Smooth muscle cell (in vitro differentiated cells): Measurements from ENCODE around the gene GNMT. TPM values are rescaled to one million over a fixed set of nuclear protein-coding genes. Genes with fewer than 3 reads are reported as not detected.

ENCODE experiments used
- DNase-seq: peaks from one replicate; lab custom pipeline; 2025; ENCODE audit not compliant: unreplicated experiment; lab: John Stamatoyannopoulos, UW
- H2AFZ ChIP-seq: fragments of 200-600 bp; sonication (generic); 2 replicates; pipeline ENCODE4 v1.6.0; 2016; ENCODE audit warnings: antibody characterized with exemption, low read depth, mild to moderate bottlenecking
- H3F3A ChIP-seq: fragments of 200-600 bp; sonication (generic); 2 replicates; pipeline ENCODE4 v1.6.0; 2017; ENCODE audit warnings: antibody characterized with exemption, low read depth
- H3K27ac ChIP-seq: fragments of 200-600 bp; sonication (generic); 2 replicates; pipeline ENCODE4 v1.5.1; 2016; ENCODE audit warnings: low read depth, mild to moderate bottlenecking
- H3K27me3 ChIP-seq: fragments of 200-600 bp; sonication (generic); 2 replicates; pipeline ENCODE4 v1.6.1; 2016; ENCODE audit warnings: low read depth, mild to moderate bottlenecking
- H3K36me3 ChIP-seq: fragments of 200-600 bp; sonication (generic); 2 replicates; pipeline ENCODE4 v1.5.1; 2016; ENCODE audit warnings: low read depth
- H3K4me1 ChIP-seq: fragments of 200-600 bp; sonication (generic); 2 replicates; pipeline ENCODE4 v1.5.1; 2016; ENCODE audit warnings: low read depth
- H3K4me2 ChIP-seq: fragments of 200-600 bp; sonication (generic); 2 replicates; pipeline ENCODE4 v1.6.0; 2016; ENCODE audit warnings: mild to moderate bottlenecking
- H3K4me3 ChIP-seq: fragments of 200-600 bp; sonication (generic); 2 replicates; pipeline ENCODE4 v1.5.1; 2016; ENCODE audit warnings: mild to moderate bottlenecking
- H3K79me2 ChIP-seq: fragments of 200-600 bp; sonication (generic); 2 replicates; pipeline ENCODE4 v1.6.0; 2016; ENCODE audit warnings: low read depth, mild to moderate bottlenecking
- H3K9ac ChIP-seq: fragments of 200-600 bp; sonication (generic); 2 replicates; pipeline ENCODE4 v1.6.0; 2016; ENCODE audit warnings: low read depth
- H3K9me3 ChIP-seq: fragments of 200-600 bp; sonication (generic); replicated peaks from 2 replicates; pipeline ENCODE4 v1.5.1; 2016; ENCODE audit warnings: low read depth
- H4K20me1 ChIP-seq: fragments of 200-600 bp; sonication (generic); 2 replicates; pipeline ENCODE4 v1.6.0; 2016; ENCODE audit warnings: low read depth
- CTCF ChIP-seq: fragments of 200-600 bp; sonication (generic); IDR thresholded peaks from 2 replicates; pipeline ENCODE4 v1.5.1; 2017; ENCODE audit warnings: borderline replicate concordance, mild to moderate bottlenecking, antibody characterized with exemption; ENCODE audit not compliant: insufficient read depth, poor library complexity, severe bottlenecking
- WGBS: methylation state at CpG from one replicate; pipeline ENCODE4 v1.1.7; 2016; ENCODE audit warnings: low lambda C conversion rate; 5-methylcytosine and 5-hydroxymethylcytosine counted together
- polyA plus RNA-seq: library from polyadenylated mRNA; unstranded; fragments of >200 nt; fragmentation: Nextera tagmentation; extraction: Ambion mirVana; gene quantifications from 2 replicates; pipeline ENCODE4 v1.2.1, GENCODE V29; 2016
- total RNA-seq: library from RNA; depleted of rRNA; stranded (reverse); fragments of >200 nt; gene quantifications from 2 replicates; pipeline ENCODE4 v1.2.3, GENCODE V29; 2014

The GNMT gene
- total and polyA plus RNA-seq, 2 experiments from 2014 or later = not detected

GRCh38 chr6:42925248-42925857 lies 35.2 kb upstream of the GNMT start:
- 85% methylated on average over 17 of the region's 23 CpGs for WGBS

GRCh38 chr6:42928986-42929820 lies 31.4 kb upstream of the GNMT start, which contains the start of gene CNPY3:
Gene CNPY3, plus strand, starts transcription at chr6:42929480. Its CDS starts 91 bp downstream, at chr6:42929571.
- Histone ChIP-seq H3K27me3 (no peaks in the 10 kb centered on the region), H3K4me3 (peak within 1 kb of the TSS; percentile 67), H3K36me3 (no peaks in the 10 kb centered on the region), H3K4me1 (peaks cover 17% of the 10 kb centered on the region), H4K20me1 (no peaks in the 10 kb centered on the region), H3K27ac (peak within 1 kb of the TSS; percentile 85), H3F3A (peaks cover 18% of the 10 kb centered on the region), H2AFZ (peak within 1 kb of the TSS; percentile 76), H3K9me3 (no peaks in the 10 kb centered on the region), H3K4me2 (peak within 1 kb of the TSS; percentile 90), H3K9ac (peak within 1 kb of the TSS; percentile 64), H3K79me2 (peaks cover 31% of the 10 kb centered on the region)
- TF ChIP-seq CTCF = no peak
- DNase-seq = peak; percentile 82
- WGBS = under 1% methylated on average over 56 of the region's 63 CpGs

More at GRCh38 chr6:42925248-42925857, 35.2 kb upstream of the GNMT start:
- no peak overlapping the region for H3K4me3 ChIP-seq
- H2AFZ ChIP-seq = no peak overlapping the region
- no peak for DNase-seq
- H4K20me1 ChIP-seq = no peaks in the 10 kb centered on the region
- H3K27ac ChIP-seq = no peak overlapping the region
- no peaks in the 10 kb centered on the region for H3K9me3 ChIP-seq
- no peaks in the 10 kb centered on the region for H3K27me3 ChIP-seq
- H3F3A ChIP-seq = peaks cover 10% of the 10 kb centered on the region
- H3K79me2 ChIP-seq = no peaks in the 10 kb centered on the region
- no peak overlapping the region for H3K4me2 ChIP-seq
- H3K36me3 ChIP-seq = no peaks in the 10 kb centered on the region
- H3K4me1 ChIP-seq = peaks cover 10% of the 10 kb centered on the region
- no peak overlapping the region for H3K9ac ChIP-seq
- no peak for TF ChIP-seq CTCF

GRCh38 chr6:42929821-42930360 lies 30.7 kb upstream of the GNMT start:
- H3K27ac ChIP-seq = peak overlapping the region; percentile 85
- peaks cover 35% of the 10 kb centered on the region for H3K79me2 ChIP-seq
- peak overlapping the region; percentile 90 for H3K4me2 ChIP-seq
- no peaks in the 10 kb centered on the region for H4K20me1 ChIP-seq
- peak overlapping the region; percentile 76 for H2AFZ ChIP-seq
- H3K36me3 ChIP-seq = no peaks in the 10 kb centered on the region
- H3K9me3 ChIP-seq = no peaks in the 10 kb centered on the region
- H3K4me1 ChIP-seq = peaks cover 17% of the 10 kb centered on the region
- WGBS = under 1% methylated on average over 16 of the region's 16 CpGs
- H3F3A ChIP-seq = peaks cover 18% of the 10 kb centered on the region
- H3K4me3 ChIP-seq = peak overlapping the region; percentile 67
- peak overlapping the region; percentile 64 for H3K9ac ChIP-seq
- no peaks in the 10 kb centered on the region for H3K27me3 ChIP-seq
- TF ChIP-seq CTCF = no peak
- no peak for DNase-seq
